ENCODE data around the gene AAGAB.
"Not testable (repeated sequence)": the region's sequence is repeated elsewhere in the genome, so short reads cannot be mapped to it uniquely, and the experiment has no call there.

- TF ChIP-seq, protein P1, sequence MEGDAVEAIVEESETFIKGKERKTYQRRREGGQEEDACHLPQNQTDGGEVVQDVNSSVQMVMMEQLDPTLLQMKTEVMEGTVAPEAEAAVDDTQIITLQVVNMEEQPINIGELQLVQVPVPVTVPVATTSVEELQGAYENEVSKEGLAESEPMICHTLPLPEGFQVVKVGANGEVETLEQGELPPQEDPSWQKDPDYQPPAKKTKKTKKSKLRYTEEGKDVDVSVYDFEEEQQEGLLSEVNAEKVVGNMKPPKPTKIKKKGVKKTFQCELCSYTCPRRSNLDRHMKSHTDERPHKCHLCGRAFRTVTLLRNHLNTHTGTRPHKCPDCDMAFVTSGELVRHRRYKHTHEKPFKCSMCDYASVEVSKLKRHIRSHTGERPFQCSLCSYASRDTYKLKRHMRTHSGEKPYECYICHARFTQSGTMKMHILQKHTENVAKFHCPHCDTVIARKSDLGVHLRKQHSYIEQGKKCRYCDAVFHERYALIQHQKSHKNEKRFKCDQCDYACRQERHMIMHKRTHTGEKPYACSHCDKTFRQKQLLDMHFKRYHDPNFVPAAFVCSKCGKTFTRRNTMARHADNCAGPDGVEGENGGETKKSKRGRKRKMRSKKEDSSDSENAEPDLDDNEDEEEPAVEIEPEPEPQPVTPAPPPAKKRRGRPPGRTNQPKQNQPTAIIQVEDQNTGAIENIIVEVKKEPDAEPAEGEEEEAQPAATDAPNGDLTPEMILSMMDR (conservative IDR thresholded peaks at IDR 0.05 in 1 of 2, IDR thresholded peaks at IDR 0.05 in 1 of 2; ENCODE audit: low read depth in 1 of 2, low read length in 2 of 2) = not testable (repeated sequence)
- not testable (repeated sequence) for TF ChIP-seq EZH2 (IDR thresholded peaks at IDR 0.05; ENCODE audit: low read length, missing control alignments)
Observed at GRCh38 chr15:67153044-67153443, 101.4 kb downstream of the AAGAB start.

Measured in fibroblast of lung (primary cell).